ENCODE data around the gene PEX5L. TPM values are rescaled to one million over a fixed set of nuclear protein-coding genes. Genes with fewer than 3 reads are reported as not detected.
"Not testable (repeated sequence)": the region's sequence is repeated elsewhere in the genome, so short reads cannot be mapped to it uniquely, and the experiment has no call there.

PEX5L gene
- total RNA-seq, 1 donor from 2014 or later = not detected

DNA sequence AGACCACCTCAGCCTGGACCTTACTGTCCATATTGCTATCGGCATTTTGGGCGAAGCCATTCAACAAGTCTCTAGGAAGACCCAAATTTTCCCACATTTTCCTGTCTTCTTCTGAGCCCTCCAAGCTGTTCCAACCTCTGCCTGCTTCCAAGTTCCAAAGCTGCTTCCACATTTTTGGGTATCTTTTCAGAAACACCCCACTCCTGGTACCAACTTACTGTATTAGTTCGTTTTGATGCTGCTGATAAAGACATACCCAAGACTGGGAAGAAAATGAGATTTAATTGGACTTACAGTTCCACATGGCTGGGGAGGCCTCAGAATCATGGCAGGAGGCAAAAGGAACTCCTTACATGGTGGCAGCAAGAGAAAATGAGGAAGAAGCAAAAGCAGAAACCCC, 28.4 kb downstream of the PEX5L start:
- not testable (repeated sequence) for ATAC-seq

DNA sequence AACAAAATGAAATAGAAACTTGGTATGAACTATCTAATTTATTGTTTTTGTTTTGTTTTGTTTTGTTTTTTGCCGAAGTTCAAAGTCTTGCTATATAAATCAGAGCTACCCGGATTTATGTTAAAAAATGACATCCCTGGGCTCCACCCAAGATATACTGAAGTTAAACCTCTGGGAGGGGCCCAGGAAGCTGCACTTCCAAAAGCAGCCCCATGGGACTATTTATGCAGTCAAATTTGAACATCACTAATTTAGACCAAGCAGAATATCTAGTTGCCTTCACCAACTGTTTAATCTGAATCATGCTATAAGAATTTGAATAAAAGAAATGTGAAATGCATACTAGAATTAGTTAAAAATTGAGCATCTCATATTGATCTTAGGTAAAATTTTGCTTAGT, 32.2 kb downstream of the PEX5L start:
- ATAC-seq = no peak

GRCh38 chr3:180002006-180002405, 34.7 kb downstream of the PEX5L start:
- no peak for ATAC-seq

- no peak for ATAC-seq
Measured at GRCh38 chr3:180000500-180000899, 36.2 kb downstream of the PEX5L start.

DNA sequence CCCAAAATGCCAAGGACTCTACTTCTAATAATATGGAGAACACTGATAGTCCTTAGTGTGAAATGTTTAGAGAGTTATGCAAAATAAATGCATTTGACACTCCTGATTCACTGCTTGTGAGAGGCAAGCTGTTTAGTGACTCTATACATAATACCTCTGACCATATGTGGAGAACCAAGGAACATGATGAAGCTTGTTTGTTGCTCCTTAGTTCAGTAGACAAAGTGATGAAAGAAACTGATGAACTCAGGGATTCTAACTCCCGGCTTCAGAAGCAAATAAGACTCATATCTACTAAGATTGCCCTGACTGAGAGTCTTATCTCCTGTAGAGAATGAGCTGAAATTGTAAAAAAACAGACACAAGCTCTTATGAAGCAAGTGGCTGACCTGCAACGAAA, 41.3 kb downstream of the PEX5L start:
- ATAC-seq = no peak

- no peak for ATAC-seq
Measured at GRCh38 chr3:179991883-179992282, 44.9 kb downstream of the PEX5L start.

- no peak for ATAC-seq
Measured at GRCh38 chr3:179991104-179991503, 45.6 kb downstream of the PEX5L start.

DNA sequence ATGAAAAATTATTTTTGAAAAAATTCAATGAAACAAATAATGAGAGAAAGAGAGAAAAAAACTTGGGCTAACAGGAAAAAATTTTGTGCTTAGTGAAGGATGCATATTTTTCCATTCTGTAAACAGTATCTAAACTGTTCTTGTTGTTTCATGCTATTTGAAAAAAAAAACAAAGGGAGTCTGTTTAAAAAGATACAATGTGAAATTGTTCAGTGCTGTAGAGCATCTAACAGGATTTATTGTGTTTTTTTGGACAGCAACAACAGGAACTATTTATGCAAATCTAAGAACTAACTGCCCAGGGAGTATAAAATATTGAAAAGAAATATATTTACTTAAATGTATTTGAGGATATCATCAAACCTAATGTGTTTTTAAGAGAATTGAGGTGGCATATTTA, 55.1 kb downstream of the PEX5L start:
- no peak for ATAC-seq

- ATAC-seq = no peak
Measured at GRCh38 chr3:179977356-179977755, 59.4 kb downstream of the PEX5L start.

GRCh38 chr3:179973931-179974361, 62.8 kb downstream of the PEX5L start:
- no peak for ATAC-seq

DNA sequence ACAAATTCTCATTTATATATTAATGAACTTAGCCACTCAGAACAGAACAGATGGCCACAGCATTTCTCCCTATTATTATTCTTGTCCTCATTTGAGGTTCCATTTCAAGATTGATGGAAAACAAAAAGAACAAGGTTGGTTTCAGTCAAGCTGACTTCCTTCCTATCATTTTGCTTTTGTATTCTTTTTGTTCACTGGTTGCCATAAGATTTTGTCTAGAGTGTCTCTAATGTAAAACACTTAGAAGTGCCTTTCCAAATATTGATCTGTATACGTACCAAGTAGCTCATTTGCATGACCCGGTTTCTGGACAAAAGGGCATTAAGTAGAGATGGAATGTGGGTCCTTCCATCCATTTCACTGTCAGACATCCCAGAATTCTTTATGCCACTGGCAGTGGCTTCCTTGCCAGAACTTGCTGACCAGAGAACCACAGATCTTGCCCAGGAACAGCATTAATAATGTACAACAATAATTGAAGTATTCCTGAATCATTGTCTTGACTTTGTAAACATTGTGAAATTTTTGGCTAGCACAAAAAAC, 63.8 kb downstream of the PEX5L start:
- ATAC-seq = no peak

DNA sequence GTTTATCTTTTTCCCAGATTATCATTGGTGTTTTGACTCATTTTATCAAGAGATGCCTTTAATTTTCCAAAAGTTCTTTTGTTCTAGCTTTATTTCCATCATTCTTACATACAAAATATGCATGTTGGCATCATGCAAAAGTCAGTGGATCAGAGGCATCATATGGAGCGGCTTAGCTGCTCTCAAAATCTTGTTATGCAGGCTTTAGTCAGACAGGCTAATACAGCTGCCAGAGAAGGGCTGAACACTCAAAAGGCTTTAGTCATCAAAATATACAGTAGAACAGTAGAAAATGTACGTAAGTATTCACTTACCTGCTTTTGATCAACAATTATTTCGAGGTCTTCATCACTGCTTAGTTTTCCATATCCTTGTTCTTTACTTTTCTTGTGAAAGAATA, 65.5 kb downstream of the PEX5L start:
- no peak for ATAC-seq

- no peak for ATAC-seq
Measured at GRCh38 chr3:179970746-179971145, 66.0 kb downstream of the PEX5L start.

DNA sequence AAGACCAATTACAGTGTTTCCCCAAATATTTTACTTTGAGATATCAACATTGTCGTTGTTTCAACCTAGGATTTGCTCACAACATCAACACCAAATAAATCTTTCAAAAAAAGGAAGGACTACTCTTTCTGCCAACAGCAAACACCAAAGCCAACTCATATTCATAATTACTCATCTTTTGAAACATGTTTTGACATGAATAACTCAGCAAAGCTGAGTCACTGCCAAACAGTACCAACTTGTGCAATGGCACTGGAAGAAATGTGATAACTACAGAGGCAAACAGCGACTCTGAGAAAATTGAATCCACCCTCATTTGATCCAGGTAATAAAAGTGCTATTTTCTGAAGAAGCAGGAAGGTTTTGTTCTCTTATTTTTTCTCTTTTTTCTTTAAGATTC, 67.2 kb downstream of the PEX5L start:
- ATAC-seq = peak; percentile 68

GRCh38 chr3:179967622-179968021, 69.1 kb downstream of the PEX5L start:
- no peak for ATAC-seq

DNA sequence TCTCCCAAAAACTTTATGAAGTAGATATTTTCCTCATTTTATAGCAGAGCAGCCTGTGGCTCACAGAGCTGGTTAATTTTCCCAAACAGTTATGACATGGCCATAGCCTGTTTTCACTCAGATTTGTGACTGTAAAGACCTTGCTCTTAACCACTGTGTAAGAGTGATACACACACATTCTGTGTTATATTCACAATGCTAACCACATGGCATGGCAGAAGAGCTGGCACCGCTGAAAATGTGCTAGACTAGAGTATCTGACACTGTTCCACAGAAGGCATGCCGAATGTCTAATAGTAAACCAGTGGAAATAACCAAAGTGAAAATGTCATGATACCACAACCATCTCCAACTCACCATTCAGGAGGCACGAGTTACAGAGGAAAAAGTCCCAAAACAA, 71.8 kb downstream of the PEX5L start:
- no peak for ATAC-seq

GRCh38 chr3:179962629-179963387, 73.9 kb downstream of the PEX5L start:
- no peak for ATAC-seq

- ATAC-seq = no peak
Measured at GRCh38 chr3:179961703-179962078, 75.0 kb downstream of the PEX5L start.

- no peak for ATAC-seq
Measured at GRCh38 chr3:179961071-179961702, 75.5 kb downstream of the PEX5L start.

DNA sequence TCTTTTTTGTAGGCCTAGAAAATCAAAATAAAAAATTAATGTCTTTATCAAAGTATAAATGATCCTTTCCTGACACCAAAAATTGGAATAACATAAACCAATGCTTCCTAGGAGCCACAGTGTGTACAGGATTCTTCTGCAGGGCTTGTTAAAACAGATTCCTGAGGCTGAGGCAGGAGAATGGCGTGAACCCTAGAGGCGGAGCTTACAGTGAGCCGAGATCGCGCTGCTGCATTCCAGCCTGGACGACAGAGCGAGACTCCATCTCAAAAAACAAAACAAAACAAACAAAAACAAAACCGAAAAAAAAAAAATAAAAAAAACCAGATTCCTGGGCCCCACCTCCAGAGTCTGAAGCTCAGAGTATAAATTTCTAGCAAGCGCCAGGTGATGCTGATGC, 78.0 kb downstream of the PEX5L start:
- ATAC-seq = no peak

DNA sequence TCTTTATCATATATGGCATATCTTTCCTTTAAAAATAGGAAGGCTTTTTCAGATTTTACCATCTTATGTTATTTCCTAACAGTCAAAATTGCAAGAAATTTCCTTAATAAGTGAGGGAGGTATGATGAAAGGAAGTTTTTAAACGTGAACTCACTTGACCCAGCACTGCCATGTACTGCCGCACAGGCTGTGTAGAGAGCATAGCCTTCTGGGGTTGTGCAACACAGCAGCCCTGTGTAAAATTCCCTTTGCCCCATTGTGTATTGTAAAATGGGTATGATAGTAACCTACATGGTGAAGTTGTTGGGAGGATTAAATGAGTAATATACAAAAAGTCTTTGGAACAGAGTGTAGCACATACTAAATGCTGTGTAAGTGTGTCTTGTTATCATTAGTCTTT, 78.6 kb downstream of the PEX5L start:
- no peak for ATAC-seq

GRCh38 chr3:179957264-179957845, 79.4 kb downstream of the PEX5L start:
- ATAC-seq = no peak

DNA sequence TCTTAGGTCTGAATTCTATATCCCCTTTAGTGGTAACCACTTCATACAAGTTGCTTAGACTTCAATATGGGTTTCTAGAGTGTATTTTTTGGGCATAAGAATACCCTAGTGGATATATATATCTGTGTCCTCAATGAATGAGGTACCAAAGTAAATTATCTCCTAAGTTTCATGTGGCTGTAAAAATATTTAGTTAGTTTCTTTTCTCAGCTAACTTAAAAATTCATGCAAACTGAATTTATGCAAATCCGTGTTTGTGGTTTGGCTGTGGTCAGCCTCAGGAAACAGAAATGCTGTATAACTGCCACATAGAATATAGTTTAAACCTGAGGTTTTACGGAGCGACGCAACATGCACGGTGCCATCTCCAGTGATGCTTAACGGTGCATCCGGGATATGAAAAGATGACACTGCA, 80.3 kb downstream of the PEX5L start:
- ATAC-seq = no peak

DNA sequence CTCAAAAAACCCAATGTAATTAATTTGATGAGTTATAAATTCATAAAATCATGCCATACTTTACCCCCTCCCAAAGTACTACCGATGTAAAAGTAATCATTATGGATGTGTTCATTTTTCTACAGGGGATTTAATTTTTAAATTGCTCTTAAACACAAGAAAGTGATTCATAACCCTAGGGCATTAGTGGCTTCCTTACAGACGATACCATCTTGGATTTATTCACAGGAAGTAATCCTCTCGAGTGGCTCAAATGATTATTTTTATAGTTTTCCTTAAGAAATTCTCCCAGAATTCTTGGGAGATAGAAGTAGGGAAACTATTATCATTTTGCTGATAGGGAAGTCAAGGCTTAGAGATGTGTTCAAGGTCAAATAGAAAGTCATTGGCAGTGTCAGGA, 80.9 kb downstream of the PEX5L start:
- ATAC-seq = no peak
